HK-2 (cell line): ENCODE results near the gene SLC39A11.

ENCODE experiments used
- DNase-seq: peaks from one replicate; pipeline ENCODE4 v3.0.0-alpha.2; 2018; ENCODE audit not compliant: unreplicated experiment

The SLC39A11 gene

GRCh38 chr17:72618001-72618509, 474.4 kb downstream of the SLC39A11 start:
- DNase-seq = peak; percentile 69

GRCh38 chr17:72617557-72617956, 474.9 kb downstream of the SLC39A11 start:
- DNase-seq = no peak

GRCh38 chr17:72616447-72616846, 476.0 kb downstream of the SLC39A11 start:
- DNase-seq = no peak

- no peak for DNase-seq
Measured at GRCh38 chr17:72615627-72615991, 476.9 kb downstream of the SLC39A11 start.

GRCh38 chr17:72614871-72615626, 477.4 kb downstream of the SLC39A11 start:
- peak; percentile 83 for DNase-seq

GRCh38 chr17:72614476-72614870, 478.0 kb downstream of the SLC39A11 start:
- no peak for DNase-seq

GRCh38 chr17:72613806-72614292, 478.6 kb downstream of the SLC39A11 start:
- DNase-seq = peak; percentile 31

- DNase-seq = no peak
Measured at GRCh38 chr17:72613396-72613795, 479.1 kb downstream of the SLC39A11 start.

GRCh38 chr17:72611172-72611571, 481.3 kb downstream of the SLC39A11 start:
- no peak for DNase-seq

GRCh38 chr17:72609501-72609900, 483.0 kb downstream of the SLC39A11 start:
- no peak for DNase-seq

- DNase-seq = no peak
Measured at GRCh38 chr17:72608436-72608835, 484.1 kb downstream of the SLC39A11 start.

GRCh38 chr17:72606656-72607055, 485.8 kb downstream of the SLC39A11 start:
- DNase-seq = no peak

GRCh38 chr17:72605543-72605942, 486.9 kb downstream of the SLC39A11 start:
- no peak for DNase-seq

- no peak for DNase-seq
Measured at GRCh38 chr17:72604518-72604917, 488.0 kb downstream of the SLC39A11 start.

- DNase-seq = no peak
Measured at GRCh38 chr17:72603420-72604242, 488.9 kb downstream of the SLC39A11 start.

GRCh38 chr17:72602517-72603419, 489.7 kb downstream of the SLC39A11 start:
- peak; percentile 58 for DNase-seq

- no peak for DNase-seq
Measured at GRCh38 chr17:72600934-72601333, 491.6 kb downstream of the SLC39A11 start.

GRCh38 chr17:72599891-72600290, 492.6 kb downstream of the SLC39A11 start:
- DNase-seq = no peak

GRCh38 chr17:72598695-72599094, 493.8 kb downstream of the SLC39A11 start:
- DNase-seq = no peak

- DNase-seq = no peak
Measured at GRCh38 chr17:72597354-72598087, 495.0 kb downstream of the SLC39A11 start.
